NCI-H1436 (cell line): ENCODE data around the gene ST14.
"Not testable (repeated sequence)": the region's sequence is repeated elsewhere in the genome, so short reads cannot be mapped to it uniquely, and the experiment has no call there.

Experiments
- DNase-seq: peaks from one replicate; lab custom pipeline; 2025; lab: John Stamatoyannopoulos, UW

ST14 gene

DNA sequence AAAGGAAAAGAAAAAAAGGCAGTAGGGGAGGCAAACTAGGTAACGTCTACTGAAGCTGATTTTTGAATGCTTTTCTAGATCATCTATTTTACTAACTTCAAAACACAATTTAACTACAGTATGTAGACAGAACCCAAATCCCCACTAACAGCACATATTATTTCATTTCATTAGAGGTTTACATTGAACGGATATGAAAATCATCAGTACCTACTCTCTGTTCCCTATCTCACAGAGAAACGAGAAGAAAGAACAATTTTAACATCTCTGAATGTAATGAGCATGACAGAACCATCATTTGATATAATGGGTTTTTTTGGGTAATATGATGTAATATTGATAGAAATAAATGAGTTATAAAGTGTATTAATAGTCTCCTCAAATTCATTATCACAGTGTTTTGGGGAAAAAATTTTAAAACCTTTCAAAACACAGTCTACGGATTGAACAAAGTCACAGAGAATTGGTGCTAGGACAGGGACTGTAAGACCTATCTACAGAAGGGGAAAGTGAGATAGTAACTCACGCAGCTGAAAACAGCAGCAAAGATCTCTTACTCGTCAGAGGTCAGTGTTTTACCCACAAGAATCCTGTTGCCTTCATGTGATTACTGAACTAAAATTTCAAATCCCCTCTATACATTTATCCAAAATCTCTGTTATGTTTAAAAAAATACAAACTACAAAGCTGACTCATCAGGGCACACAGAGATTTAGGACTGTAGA lies 77.9 kb downstream of the ST14 start:
- DNase-seq: no peak

DNA sequence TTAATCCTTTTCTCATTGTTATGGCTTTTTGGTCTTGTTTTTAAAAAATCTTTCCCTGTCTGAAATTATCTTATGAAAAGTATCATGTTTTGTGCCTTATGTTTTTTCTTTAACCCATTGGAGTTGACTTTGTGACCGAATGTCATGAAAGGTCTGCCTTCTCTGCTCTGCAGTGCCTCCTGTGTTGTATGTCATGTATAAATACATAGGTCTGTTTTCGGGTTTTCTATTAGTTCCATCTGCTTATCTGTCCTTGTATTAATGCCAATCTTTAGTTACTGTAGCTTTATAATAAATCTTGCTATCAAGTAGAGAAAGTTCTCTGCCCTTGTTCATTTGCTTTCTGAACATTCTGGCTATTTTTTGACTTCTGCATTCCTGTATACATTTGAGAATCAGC lies 82.1 kb downstream of the ST14 start:
- no peak for DNase-seq

DNA sequence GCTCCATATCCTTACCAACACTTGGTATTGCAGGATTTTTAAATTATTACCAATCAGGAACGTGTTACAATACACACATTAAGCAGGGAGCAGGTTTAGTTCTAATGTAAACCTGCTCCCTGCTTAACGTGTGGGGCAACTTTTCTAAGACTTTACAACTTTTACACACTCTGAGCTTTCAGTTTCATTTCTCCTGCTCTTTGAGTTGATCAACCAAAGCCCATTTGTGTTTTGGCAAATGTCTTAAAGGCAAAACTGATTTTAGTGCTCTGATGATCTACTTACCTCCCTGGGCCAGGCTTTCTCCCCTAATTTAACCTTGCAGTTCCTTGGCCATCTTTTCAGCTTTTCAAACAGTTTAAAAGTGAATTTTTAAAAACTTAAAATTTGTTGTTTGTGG lies 84.2 kb downstream of the ST14 start:
- no peak for DNase-seq

DNA sequence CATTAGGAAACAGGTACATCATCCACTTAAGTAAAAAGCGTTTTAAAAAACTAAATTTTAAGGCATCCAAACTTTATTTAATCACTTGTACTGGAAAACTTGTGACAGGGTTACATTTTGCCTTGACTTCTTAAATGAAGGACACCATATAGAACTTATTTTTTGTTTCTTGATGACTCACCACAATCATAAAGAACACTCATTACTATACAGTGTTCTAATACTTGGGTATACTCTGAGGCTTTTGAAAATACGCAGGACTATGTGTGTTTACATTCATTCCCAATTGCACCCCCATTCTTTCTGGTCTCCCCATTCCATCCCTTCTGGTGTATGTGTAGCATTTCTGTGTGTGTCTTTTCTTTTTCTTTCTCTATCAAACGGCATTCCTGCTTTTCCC lies 85.3 kb downstream of the ST14 start:
- DNase-seq: no peak

DNA sequence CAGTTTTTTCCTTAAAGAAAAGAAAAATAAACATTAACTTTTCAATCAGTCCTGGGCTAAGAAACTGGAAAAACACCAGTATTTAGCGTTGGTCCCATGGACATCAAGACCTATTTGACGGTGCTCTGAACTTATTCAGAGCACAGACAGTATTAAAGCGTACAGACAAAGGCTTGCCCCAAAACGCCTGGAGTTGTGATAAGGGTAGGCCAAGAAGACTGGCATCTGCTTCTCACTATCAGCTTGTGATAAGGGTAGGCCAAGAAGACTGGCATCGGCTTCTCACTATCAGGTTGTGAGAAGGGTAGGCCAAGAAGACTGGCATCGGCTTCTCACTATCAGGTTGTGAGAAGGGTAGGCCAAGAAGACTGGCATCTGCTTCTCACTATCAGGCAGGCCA lies 85.8 kb downstream of the ST14 start:
- DNase-seq: not testable (repeated sequence)

DNA sequence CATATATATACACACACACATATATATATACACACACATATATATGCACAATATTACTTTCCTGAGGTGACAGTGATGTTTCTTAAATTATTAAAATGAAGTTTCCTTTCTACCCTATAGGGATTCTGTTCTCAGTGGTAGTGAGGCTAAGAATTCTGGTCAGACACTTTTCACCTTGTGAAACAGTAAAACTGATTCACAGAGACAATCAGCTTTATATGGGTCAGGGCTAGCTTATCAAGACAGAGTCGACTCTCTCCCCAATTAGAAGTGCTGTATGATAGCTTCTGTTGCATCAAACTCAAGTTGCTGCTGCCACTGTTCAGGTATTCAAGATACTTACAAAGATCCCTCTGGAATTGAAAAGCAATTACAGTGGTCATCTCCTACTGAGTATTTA lies 86.7 kb downstream of the ST14 start:
- no peak for DNase-seq

DNA sequence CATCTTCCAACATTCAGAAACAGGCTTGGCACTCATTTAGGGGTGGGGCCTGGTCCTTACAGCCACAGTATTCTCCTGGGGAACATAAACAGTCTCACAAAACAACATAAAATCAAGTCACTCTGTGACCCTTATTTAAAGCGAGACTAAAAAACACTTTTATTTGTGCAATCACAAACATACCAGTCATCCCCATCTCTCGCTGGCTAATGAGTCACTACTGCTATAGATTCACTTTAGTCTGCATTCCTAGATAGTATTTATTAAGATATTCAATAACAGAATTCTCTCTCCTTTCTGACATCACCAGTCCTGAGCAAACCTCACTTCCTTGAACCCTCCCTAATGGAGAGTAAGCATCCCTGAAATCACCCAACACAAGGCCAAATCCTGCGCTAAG lies 87.2 kb downstream of the ST14 start:
- no peak for DNase-seq

DNA sequence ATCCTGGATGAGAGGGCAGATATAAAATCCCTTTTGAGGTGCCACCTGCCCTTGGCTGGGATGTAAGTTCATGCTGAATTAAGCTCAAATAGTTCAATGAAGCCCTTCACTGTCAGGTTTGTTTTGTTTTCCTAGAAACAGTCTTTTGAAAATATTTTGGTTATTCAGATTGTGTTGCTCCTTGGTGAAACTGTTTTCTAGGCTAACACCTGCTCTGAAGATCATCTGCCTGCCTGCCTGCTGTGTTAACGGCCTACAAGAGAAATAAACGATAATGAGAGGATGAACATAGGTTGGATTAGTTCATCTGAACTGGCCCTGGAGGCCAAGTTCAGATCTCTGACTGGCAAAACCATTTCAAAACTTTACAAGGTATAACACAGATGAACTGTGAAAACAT lies 87.7 kb downstream of the ST14 start:
- DNase-seq: no peak

DNA sequence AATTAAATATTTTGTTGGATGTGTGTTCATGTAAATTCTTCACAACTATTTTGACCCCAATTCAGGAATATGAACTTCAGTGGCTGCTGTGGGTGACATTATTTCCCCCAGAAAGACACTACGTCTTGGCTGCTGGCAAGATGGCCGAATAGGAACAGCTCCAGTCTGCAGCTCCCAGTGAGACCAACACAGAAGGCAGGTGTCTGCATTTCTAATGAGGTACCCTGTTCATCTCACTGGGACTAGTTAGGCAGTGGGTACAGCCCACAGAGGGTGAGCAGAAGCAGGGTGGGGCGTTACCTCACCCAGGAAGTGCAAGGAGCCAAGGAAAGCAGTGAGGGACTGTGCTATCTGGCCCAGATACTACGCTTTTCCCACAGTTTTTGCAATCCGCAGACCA lies 89.8 kb downstream of the ST14 start:
- no peak for DNase-seq

DNA sequence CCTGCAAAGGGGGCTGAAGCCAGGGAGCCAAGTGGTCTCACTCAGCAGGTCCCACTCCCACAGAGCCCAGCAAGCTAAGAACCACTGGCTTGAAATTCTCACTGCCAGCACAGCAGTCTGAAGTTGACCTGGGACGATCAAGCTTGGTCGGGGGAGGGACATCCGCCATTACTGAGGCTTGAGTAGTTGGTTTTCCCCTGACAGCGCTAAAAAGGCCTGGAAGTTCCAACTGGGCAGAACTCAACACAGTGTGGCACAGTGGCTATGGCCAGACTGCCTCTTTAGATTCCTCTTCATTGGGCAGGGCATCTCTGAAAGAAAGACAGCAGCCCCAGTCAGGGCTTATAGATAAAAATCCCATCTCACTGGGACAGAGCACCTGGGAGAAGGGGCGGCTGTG lies 90.3 kb downstream of the ST14 start:
- not testable (repeated sequence) for DNase-seq

DNA sequence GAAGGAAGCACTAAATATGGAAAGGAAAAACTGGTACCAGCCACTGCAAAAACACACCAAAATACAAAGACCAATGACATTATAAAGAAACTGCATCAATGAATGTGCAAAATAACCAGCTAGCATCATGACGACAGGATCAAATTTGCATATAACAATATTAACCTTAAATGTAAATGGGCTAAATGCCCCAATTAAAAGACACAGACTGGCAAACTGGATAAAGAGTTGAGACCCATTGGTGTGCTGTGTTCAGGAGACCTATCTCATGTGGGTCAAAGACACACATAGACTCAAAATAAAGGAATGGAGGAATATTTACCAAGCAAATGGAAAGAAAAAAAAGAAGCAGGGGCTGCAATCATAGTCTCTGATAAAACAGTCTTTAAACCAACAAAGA lies 92.2 kb downstream of the ST14 start:
- not testable (repeated sequence) for DNase-seq
